PC-9 (cell line): Measurements from ENCODE around the gene B4GALNT1. TPM values are rescaled to one million over a fixed set of nuclear protein-coding genes. Genes with fewer than 3 reads are reported as not detected.

Experiments
- BruUV-seq: library from RNA; stranded (reverse); fragments of 400-500 nt; replicated peaks from 2 replicates; lab custom pipeline; 2021; lab: Mats Ljungman, UMichigan
- CTCF ChIA-PET: fragments of 300-600 bp; sonication (Branson Sonifier 250); formaldehyde crosslinking; loops from one replicate; lab custom pipeline; 2022; ENCODE audit warnings: antibody characterized with exemption; lab: Charles Lee
- POLR2A ChIA-PET: fragments of 300-600 bp; sonication (Branson Sonifier 250); formaldehyde crosslinking; loops from one replicate; lab custom pipeline; 2022; ENCODE audit warnings: antibody characterized with exemption; ENCODE audit not compliant: unreplicated experiment; lab: Charles Lee
- DNase-seq, 2 experiments: peaks; one replicate each; pipeline versions ENCODE4 v3.0.0 to v3.0.0-alpha.2; 2015 to 2022; ENCODE audit warnings: mixed read lengths in 1 of 2
- H2AFZ ChIP-seq: fragments of 200-600 bp; sonication (generic); 2 replicates; pipeline ENCODE4 v1.8.1; 2017; ENCODE audit warnings: antibody characterized with exemption
- H3F3A ChIP-seq: fragments of 200-600 bp; sonication (generic); 2 replicates; pipeline ENCODE4 v1.8.1; 2017; ENCODE audit warnings: antibody characterized with exemption, mild to moderate bottlenecking, low read depth; ENCODE audit not compliant: insufficient read depth
- H3K27ac ChIP-seq: fragments of 200-600 bp; sonication (generic); 2 replicates; pipeline ENCODE4 v1.6.1; 2016; ENCODE audit warnings: mixed run types
- H3K27me3 ChIP-seq: fragments of 200-600 bp; sonication (generic); 2 replicates; pipeline ENCODE4 v1.6.1; 2016; ENCODE audit warnings: low read depth, mixed run types; ENCODE audit not compliant: insufficient read depth
- H3K36me3 ChIP-seq: fragments of 200-600 bp; sonication (generic); 2 replicates; pipeline ENCODE4 v1.6.1; 2016; ENCODE audit warnings: low read depth, mixed run types
- H3K4me1 ChIP-seq: fragments of 200-600 bp; sonication (generic); replicated peaks from 2 replicates; pipeline ENCODE4 v1.6.1; 2016; ENCODE audit warnings: mixed run types; ENCODE audit not compliant: insufficient read depth
- H3K4me2 ChIP-seq: fragments of 200-600 bp; sonication (generic); 2 replicates; pipeline ENCODE4 v1.6.1; 2017; ENCODE audit warnings: mixed run types
- H3K4me3 ChIP-seq: fragments of 200-600 bp; sonication (generic); 2 replicates; pipeline ENCODE4 v1.6.1; 2016; ENCODE audit warnings: mixed run types
- H3K79me2 ChIP-seq: fragments of 200-600 bp; sonication (generic); 2 replicates; pipeline ENCODE4 v1.6.1; 2017; ENCODE audit warnings: low read depth, mixed run types
- H3K9me2 ChIP-seq: fragments of 200-600 bp; sonication (generic); 2 replicates; pipeline ENCODE4 v1.8.1; 2017; ENCODE audit warnings: mild to moderate bottlenecking; ENCODE audit not compliant: insufficient read depth
- H3K9me3 ChIP-seq: fragments of 200-600 bp; sonication (generic); 2 replicates; pipeline ENCODE4 v1.8.1; 2016; ENCODE audit warnings: low read depth; ENCODE audit not compliant: insufficient read depth
- H4K20me1 ChIP-seq: fragments of 200-600 bp; sonication (generic); 2 replicates; pipeline ENCODE4 v1.8.1; 2017; ENCODE audit not compliant: insufficient read depth
- CTCF ChIP-seq: fragments of 200-600 bp; sonication (generic); conservative IDR thresholded peaks from 2 replicates; pipeline ENCODE4 v1.6.1; 2017; ENCODE audit warnings: mixed run types, antibody characterized with exemption, mild to moderate bottlenecking, moderate library complexity
- EZH2 ChIP-seq: fragments of 200-600 bp; sonication (generic); IDR thresholded peaks from 2 replicates; pipeline ENCODE4 v1.8.0; 2017; ENCODE audit warnings: antibody characterized with exemption, low read depth
- intact Hi-C: fragments of 100-400 bp; cut with micrococcal nuclease; formaldehyde crosslinking; loops from one replicate; pipeline ENCODE4 v1.10.0; 2022; ENCODE audit not compliant: unreplicated experiment
- total RNA-seq: library from RNA; stranded (reverse); gene quantifications from 2 replicates; pipeline ENCODE4 v1.2.3, GENCODE V29; 2021

Gene B4GALNT1
- total RNA-seq, 1 experiment from 2014 or later = 15.0 TPM

GRCh38 chr12:57607958-57608663 is 24.9 kb downstream of the B4GALNT1 start:
- Histone ChIP-seq H3F3A (0 out of 2 replicates have a peak, but pooled peaks cover 3% of the 10 kb centered on the region), H3K4me3 (no peak overlapping the region), H3K79me2 (no peaks in the 10 kb centered on the region), H3K4me1 (no peaks in the 10 kb centered on the region), H3K9me3 (no peaks in the 10 kb centered on the region), H2AFZ (no peak overlapping the region), H3K9me2 (no peaks in the 10 kb centered on the region), H3K36me3 (no peaks in the 10 kb centered on the region), H3K27me3 (peaks cover 48% of the 10 kb centered on the region), H3K4me2 (no peak overlapping the region), H4K20me1 (no peaks in the 10 kb centered on the region), H3K27ac (no peak overlapping the region)
- intact Hi-C loops = no loop called here
- ChIA-PET CTCF (interaction anchor here (0.7 kb wide), 1 partner anchor 41 kb away, joined by 3 read pairs; no protein-coding TSS in a partner anchor), POLR2A (no interaction called here)
- BruUV-seq = no TSS peak
- TF ChIP-seq CTCF = no peak
- no peak for TF ChIP-seq EZH2
- no peak for DNase-seq

- H3K36me3 ChIP-seq = no peaks in the 10 kb centered on the region
- H3K4me2 ChIP-seq = no peak overlapping the region
- no peaks in the 10 kb centered on the region for H3K79me2 ChIP-seq
- no peaks in the 10 kb centered on the region for H4K20me1 ChIP-seq
- BruUV-seq = no TSS peak
- no peak overlapping the region for H3K4me3 ChIP-seq
- H3F3A ChIP-seq = 0 out of 2 replicates have a peak, but pooled peaks cover 8% of the 10 kb centered on the region
- ChIA-PET POLR2A (no interaction called here), CTCF (no interaction called here)
- H3K27ac ChIP-seq = no peak overlapping the region
- H3K4me1 ChIP-seq = no peaks in the 10 kb centered on the region
- peaks cover 35% of the 10 kb centered on the region for H3K27me3 ChIP-seq
- H3K9me3 ChIP-seq = no peaks in the 10 kb centered on the region
- DNase-seq = no peak
- no peaks in the 10 kb centered on the region for H3K9me2 ChIP-seq
- TF ChIP-seq EZH2 = no peak
- no peak for TF ChIP-seq CTCF
- no peak overlapping the region for H2AFZ ChIP-seq
- intact Hi-C loops = no loop called here
Observed at GRCh38 chr12:57606821-57607220, 26.2 kb downstream of the B4GALNT1 start.

GRCh38 chr12:57606399-57606798 is 26.6 kb downstream of the B4GALNT1 start:
- Histone ChIP-seq H3K4me2 (no peak overlapping the region), H3K9me3 (no peaks in the 10 kb centered on the region), H3K79me2 (no peaks in the 10 kb centered on the region), H3K27ac (no peak overlapping the region), H4K20me1 (no peaks in the 10 kb centered on the region), H3F3A (peaks cover 8% of the 10 kb centered on the region; the same call in 1 of the 2 replicates), H3K4me1 (no peaks in the 10 kb centered on the region), H3K27me3 (peaks cover 34% of the 10 kb centered on the region), H3K9me2 (no peaks in the 10 kb centered on the region), H3K36me3 (no peaks in the 10 kb centered on the region), H2AFZ (no peak overlapping the region), H3K4me3 (no peak overlapping the region)
- DNase-seq = no peak
- intact Hi-C loops = no loop called here
- POLR2A ChIA-PET = no interaction called here
- CTCF ChIA-PET = no interaction called here
- TF ChIP-seq CTCF (no peak), EZH2 (no peak)
- BruUV-seq = no TSS peak
